GM12865 (cell line): ENCODE data around the gene CCT7.

Source experiments
- DNase-seq: peaks from one replicate; pipeline ENCODE4 v3.0.0; 2010; ENCODE audit warnings: low read depth
- H3K4me3 ChIP-seq: 2 replicates; pipeline ENCODE4 v1.5.1; 2011; ENCODE audit warnings: mild to moderate bottlenecking, low read depth, low read length, control low read depth
- CTCF ChIP-seq: IDR thresholded peaks from 2 replicates; pipeline ENCODE4 v1.5.1; 2011; ENCODE audit warnings: low read length, control low read depth, low read depth, inconsistent platforms; ENCODE audit not compliant: insufficient read depth; ENCODE audit errors: missing control alignments

CCT7 gene

GRCh38 chr2:73203055-73203681 lies 30.9 kb upstream of the CCT7 start:
- no peak overlapping the region for H3K4me3 ChIP-seq
- no peak for TF ChIP-seq CTCF
- no peak for DNase-seq

DNA sequence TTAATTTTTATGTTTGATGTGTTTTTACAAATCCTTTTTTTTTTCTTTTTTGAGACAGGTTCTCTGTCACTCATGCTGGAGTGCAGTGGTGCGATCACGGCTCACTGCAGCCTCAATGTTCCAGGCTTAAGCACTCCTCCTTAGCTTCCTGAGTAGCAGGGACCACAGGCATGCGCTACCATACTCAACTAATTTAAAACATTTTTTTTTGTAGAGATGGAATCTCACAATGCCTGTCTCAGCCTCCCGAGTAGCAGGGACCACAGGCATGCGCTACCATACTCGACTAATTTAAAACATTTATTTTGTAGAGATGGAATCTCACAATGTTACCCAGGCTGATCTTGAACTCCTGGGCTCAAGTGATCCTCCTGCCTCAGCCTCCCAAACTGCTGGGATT lies 28.5 kb upstream of the CCT7 start:
- no peak overlapping the region for H3K4me3 ChIP-seq
- no peak for DNase-seq
- TF ChIP-seq CTCF = no peak

- no peak for DNase-seq
- no peak for TF ChIP-seq CTCF
- no peak overlapping the region for H3K4me3 ChIP-seq
Measured at GRCh38 chr2:73208258-73208657, 25.9 kb upstream of the CCT7 start.

- no peak for DNase-seq
- no peak for TF ChIP-seq CTCF
- H3K4me3 ChIP-seq = no peak overlapping the region
Measured at GRCh38 chr2:73210019-73210418, 24.1 kb upstream of the CCT7 start.

- no peak for TF ChIP-seq CTCF
- no peak overlapping the region for H3K4me3 ChIP-seq
- DNase-seq = no peak
Measured at GRCh38 chr2:73210696-73211095, 23.4 kb upstream of the CCT7 start.

- no peak overlapping the region for H3K4me3 ChIP-seq
- TF ChIP-seq CTCF = no peak
- no peak for DNase-seq
Measured at GRCh38 chr2:73212098-73212447, 22.0 kb upstream of the CCT7 start.

- H3K4me3 ChIP-seq = no peak overlapping the region
- DNase-seq = peak; percentile 81
- TF ChIP-seq CTCF = peak; percentile 97
Measured at GRCh38 chr2:73212448-73213176, 21.5 kb upstream of the CCT7 start.
